HEK293T (cell line): Measurements from ENCODE around the gene GRM7.

Experiments used
- CTCF ChIA-PET: fragments of 350-600 bp; formaldehyde crosslinking; extraction: SDS; loops from one replicate; lab custom pipeline; 2021; ENCODE audit warnings: antibody characterized with exemption, inconsistent platforms; lab: Yijun Ruan, JAX
- POLR2A ChIA-PET: fragments of 350-600 bp; formaldehyde crosslinking; extraction: SDS; loops from one replicate; lab custom pipeline; 2020; ENCODE audit warnings: antibody characterized with exemption, inconsistent platforms; lab: Yijun Ruan, JAX
- DNase-seq: peaks from one replicate; pipeline ENCODE4 v3.0.0; 2012; ENCODE audit warnings: mixed read lengths; ENCODE audit errors: extremely low spot score
- ARNT ChIP-seq: fragments of 450-650 bp; IDR thresholded peaks from 2 replicates; pipeline ENCODE4 v1.6.1; 2017; ENCODE audit warnings: mild to moderate bottlenecking
- BHLHE40 ChIP-seq: fragments of 450-650 bp; IDR thresholded peaks from 2 replicates; pipeline ENCODE4 v1.6.1; 2016; ENCODE audit warnings: mild to moderate bottlenecking, moderate library complexity, borderline replicate concordance
- CTBP1 ChIP-seq: fragments of 450-650 bp; IDR thresholded peaks from 2 replicates; pipeline ENCODE4 v1.6.1; 2016; ENCODE audit warnings: borderline replicate concordance
- ELF4 ChIP-seq: fragments of 450-650 bp; IDR thresholded peaks from 2 replicates; pipeline ENCODE4 v1.6.1; 2017; ENCODE audit warnings: antibody characterized with exemption
- FOXA1 ChIP-seq: fragments of 450-650 bp; IDR thresholded peaks from 2 replicates; pipeline ENCODE4 v1.6.1; 2016; ENCODE audit warnings: mild to moderate bottlenecking
- FOXK2 ChIP-seq: fragments of 450-650 bp; IDR thresholded peaks from 2 replicates; pipeline ENCODE4 v1.6.1; 2016; ENCODE audit warnings: mild to moderate bottlenecking
- FOXM1 ChIP-seq: fragments of 450-650 bp; IDR thresholded peaks from 2 replicates; pipeline ENCODE4 v1.6.1; 2017; ENCODE audit warnings: mild to moderate bottlenecking, borderline replicate concordance
- HDGF ChIP-seq: fragments of 450-650 bp; IDR thresholded peaks from 2 replicates; pipeline ENCODE4 v1.6.1; 2017; ENCODE audit warnings: antibody characterized with exemption, borderline replicate concordance
- L3MBTL2 ChIP-seq: fragments of 450-650 bp; conservative IDR thresholded peaks from 2 replicates; pipeline ENCODE4 v1.6.1; 2016; ENCODE audit warnings: mild to moderate bottlenecking
- LEF1 ChIP-seq: fragments of 450-650 bp; IDR thresholded peaks from 2 replicates; pipeline ENCODE4 v1.6.1; 2017; ENCODE audit warnings: mild to moderate bottlenecking, borderline replicate concordance
- NFRKB ChIP-seq: fragments of 450-650 bp; IDR thresholded peaks from 2 replicates; pipeline ENCODE4 v1.6.1; 2016; ENCODE audit warnings: mild to moderate bottlenecking, moderate library complexity
- SP1 ChIP-seq: fragments of 450-650 bp; IDR thresholded peaks from 2 replicates; pipeline ENCODE4 v1.6.1; 2017
- SUZ12 ChIP-seq: fragments of 450-650 bp; IDR thresholded peaks from 2 replicates; pipeline ENCODE4 v1.6.1; 2016; ENCODE audit warnings: mild to moderate bottlenecking
- TARDBP ChIP-seq: fragments of 450-650 bp; IDR thresholded peaks from 2 replicates; pipeline ENCODE4 v1.6.1; 2016
- ZNF384 ChIP-seq: fragments of 450-650 bp; IDR thresholded peaks from 2 replicates; pipeline ENCODE4 v1.6.1; 2016
- TF ChIP-seq, protein P1 (sequence below): fragments of 450-650 bp; IDR thresholded peaks from 2 replicates; pipeline ENCODE4 v1.6.1; 2016

The GRM7 gene

DNA sequence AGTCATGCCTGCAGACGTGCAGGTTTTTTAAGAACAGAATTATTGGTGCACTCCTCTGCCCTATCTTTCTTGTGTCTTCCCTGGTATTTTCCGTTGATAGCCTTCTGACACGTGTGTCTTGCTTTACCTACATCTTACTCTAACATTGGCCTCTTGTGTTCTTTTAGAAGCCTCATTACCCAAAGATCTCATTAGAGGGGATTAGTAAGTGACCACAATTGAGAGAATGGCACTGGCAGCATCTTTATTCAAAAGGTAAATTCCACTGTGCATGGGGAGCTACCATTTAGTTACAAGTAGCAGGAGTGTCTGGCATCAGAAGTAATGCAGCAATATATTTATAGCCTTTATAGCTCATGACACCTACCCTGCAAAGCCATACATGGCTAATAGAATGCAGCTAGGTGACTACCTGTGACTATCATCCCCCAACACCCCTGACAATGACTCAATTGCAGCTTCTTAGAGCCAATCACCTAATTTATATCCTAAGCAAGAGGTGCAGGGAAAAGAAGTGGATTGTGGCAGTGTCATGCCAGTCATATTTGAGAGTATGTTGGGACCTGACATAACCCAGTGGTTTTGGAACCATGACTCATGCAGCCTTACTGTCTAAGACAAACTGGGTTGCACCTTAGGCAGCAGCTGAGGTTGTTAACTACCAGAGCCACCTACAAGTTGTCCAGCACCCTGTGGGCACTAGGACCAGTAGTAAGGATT is 164.8 kb downstream of the GRM7 start:
- no peak for TF ChIP-seq BHLHE40
- TF ChIP-seq ELF4: no peak
- no peak for DNase-seq
- CTCF ChIA-PET: no interaction called here
- POLR2A ChIA-PET: no interaction called here

DNA sequence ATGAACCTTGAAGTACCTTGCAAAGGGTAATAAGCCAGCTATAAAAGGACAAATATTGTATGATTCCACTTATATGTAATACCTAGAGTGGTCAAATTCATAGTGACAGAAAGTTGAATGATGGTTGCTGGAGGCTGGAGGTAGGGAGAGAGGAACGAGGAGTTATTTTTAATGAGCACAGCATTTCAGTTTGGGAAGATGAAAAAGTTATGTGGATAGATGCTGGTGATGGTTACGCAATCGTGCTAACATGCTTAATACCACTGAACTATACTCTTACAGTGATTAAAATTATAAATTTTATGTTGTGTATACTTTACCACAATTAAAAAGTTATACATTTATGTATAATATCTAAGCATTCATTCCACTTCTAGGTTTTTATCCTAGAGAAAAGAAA is 168.6 kb downstream of the GRM7 start:
- ChIA-PET CTCF (no interaction called here), POLR2A (no interaction called here)
- no peak for DNase-seq
- TF ChIP-seq NFRKB (no peak), LEF1 (no peak), FOXM1 (no peak), L3MBTL2 (no peak), SUZ12 (no peak), TARDBP (no peak)

DNA sequence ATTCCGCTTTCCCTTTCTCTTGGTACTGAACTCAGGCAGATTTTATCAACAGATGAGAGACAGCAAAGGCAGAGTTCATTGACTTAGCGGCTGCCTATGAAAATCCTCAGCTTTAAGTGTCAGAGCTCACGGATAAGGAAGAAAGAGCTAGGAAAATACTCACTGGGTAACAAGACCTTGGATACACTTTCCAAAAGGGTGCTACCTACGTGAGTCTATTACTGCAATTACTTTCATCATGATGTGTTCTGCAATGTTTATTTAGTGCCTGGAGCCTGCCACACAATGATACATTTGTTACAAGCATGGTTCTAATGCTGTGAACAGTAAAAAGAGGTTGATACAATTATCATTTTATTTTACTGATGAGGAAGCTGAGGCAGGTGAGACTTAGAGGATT is 177.5 kb downstream of the GRM7 start:
- ChIA-PET CTCF (no interaction called here), POLR2A (no interaction called here)
- TF ChIP-seq TARDBP: no peak
- TF ChIP-seq ELF4: no peak
- no peak for TF ChIP-seq L3MBTL2
- no peak for TF ChIP-seq NFRKB
- TF ChIP-seq, protein P1, sequence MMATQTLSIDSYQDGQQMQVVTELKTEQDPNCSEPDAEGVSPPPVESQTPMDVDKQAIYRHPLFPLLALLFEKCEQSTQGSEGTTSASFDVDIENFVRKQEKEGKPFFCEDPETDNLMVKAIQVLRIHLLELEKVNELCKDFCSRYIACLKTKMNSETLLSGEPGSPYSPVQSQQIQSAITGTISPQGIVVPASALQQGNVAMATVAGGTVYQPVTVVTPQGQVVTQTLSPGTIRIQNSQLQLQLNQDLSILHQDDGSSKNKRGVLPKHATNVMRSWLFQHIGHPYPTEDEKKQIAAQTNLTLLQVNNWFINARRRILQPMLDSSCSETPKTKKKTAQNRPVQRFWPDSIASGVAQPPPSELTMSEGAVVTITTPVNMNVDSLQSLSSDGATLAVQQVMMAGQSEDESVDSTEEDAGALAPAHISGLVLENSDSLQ: no peak
- no peak for TF ChIP-seq ZNF384
- TF ChIP-seq LEF1: no peak
- TF ChIP-seq SUZ12: no peak
- DNase-seq: no peak

DNA sequence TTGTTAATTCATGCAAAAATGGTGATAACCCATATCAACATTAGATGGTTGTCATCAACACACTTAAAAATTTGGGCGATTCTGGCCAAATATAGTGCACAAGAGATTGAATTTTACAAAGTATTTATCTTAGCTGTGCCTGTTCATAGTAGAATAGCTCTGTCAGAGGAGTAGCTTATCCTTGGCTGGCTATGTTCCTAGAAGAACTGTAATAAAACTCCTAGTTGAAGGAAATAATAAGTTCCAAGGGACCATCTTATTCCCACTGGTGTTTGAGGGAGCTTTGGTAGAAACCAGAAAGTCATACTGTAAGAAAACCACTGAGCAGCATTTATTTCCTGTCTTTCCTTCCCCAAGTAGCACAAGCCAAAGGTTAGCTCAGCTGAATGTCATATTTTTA is 201.8 kb downstream of the GRM7 start:
- no peak for DNase-seq
- ChIA-PET CTCF (interaction anchor here (0.6 kb wide), 1 partner anchor 9 kb away, joined by 3 read pairs; no protein-coding TSS in a partner anchor), POLR2A (no interaction called here)
- TF ChIP-seq SUZ12: no peak
- no peak for TF ChIP-seq SP1
- TF ChIP-seq L3MBTL2: no peak
- no peak for TF ChIP-seq TARDBP
- TF ChIP-seq, protein P1: no peak
- TF ChIP-seq NFRKB: no peak
- TF ChIP-seq ZNF384: no peak
- TF ChIP-seq ARNT: no peak
- no peak for TF ChIP-seq FOXK2
- no peak for TF ChIP-seq FOXA1
- TF ChIP-seq FOXM1: no peak
- no peak for TF ChIP-seq CTBP1
- TF ChIP-seq BHLHE40: no peak
- TF ChIP-seq ELF4: no peak

DNA sequence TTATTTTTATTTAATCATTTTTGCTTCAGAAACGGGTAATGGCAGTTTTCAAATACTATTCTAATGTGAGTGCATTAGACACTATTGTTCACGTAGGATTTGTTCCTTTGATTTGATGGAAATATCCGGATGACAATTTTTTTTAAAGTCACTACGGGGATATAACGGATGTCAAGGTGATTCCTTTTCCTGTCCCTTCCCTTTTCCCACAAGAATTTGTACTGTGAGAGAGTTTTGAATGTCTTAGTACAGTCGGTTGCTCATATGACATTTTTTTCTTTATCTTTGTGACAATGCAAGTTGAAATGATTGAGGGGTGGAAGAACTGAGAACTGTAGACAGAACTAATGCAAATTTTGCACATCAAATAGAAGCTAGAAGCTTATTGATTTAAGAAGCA is 209.5 kb downstream of the GRM7 start:
- POLR2A ChIA-PET: no interaction called here
- no peak for DNase-seq
- TF ChIP-seq BHLHE40 (no peak), HDGF (no peak), L3MBTL2 (no peak), NFRKB (no peak), FOXM1 (no peak)
- CTCF ChIA-PET: no interaction called here

DNA sequence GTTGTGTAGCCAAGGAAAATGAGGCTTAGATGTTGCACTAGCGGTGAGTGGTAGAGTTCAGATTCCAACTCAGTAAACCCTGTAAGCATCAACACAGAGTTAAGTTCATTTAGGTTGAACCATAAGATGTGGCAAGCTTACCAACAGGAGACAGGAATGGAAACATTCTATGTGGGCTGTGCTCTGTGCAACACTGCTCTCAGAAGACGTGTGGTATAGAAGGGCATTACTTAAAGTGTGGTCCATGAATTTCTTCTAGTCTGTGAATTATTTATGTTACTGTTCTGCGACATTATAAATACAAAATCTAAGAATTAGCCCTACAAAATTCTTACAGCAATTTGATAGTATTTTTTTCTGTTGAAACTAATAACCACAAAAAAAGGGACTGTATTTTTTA is 213.3 kb downstream of the GRM7 start:
- ChIA-PET CTCF (no interaction called here), POLR2A (no interaction called here)
- DNase-seq: no peak
- TF ChIP-seq FOXK2 (no peak), TARDBP (no peak), HDGF (no peak), NFRKB (no peak), ELF4 (no peak), BHLHE40 (no peak), FOXM1 (no peak), SUZ12 (no peak), ZNF384 (no peak), SP1 (no peak), L3MBTL2 (no peak), FOXA1 (no peak)
- TF ChIP-seq, protein P1: no peak

DNA sequence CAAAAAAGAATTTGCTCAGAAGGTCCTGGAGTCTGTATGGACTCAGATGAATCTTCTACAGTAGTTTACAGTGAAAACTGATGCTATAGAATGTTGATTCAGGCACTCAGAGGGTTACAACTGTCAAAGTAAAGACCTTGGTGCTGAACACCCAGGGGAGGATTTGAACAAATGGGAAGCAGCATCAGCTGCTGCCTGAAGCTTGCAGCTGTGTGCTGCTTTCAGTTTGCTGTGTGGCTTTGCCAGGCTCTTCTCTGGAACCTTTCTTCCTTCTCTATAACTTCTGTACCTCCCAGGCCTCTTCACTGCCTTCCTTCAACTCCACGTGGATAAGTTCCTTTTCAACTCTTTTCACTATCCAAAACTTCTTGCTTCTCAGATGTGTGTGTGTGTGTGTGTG is 214.2 kb downstream of the GRM7 start:
- ChIA-PET CTCF (no interaction called here), POLR2A (no interaction called here)
- no peak for TF ChIP-seq HDGF
- TF ChIP-seq ELF4: no peak
- TF ChIP-seq ZNF384: no peak
- no peak for TF ChIP-seq L3MBTL2
- TF ChIP-seq FOXM1: no peak
- TF ChIP-seq SUZ12: no peak
- TF ChIP-seq BHLHE40: no peak
- TF ChIP-seq LEF1: no peak
- TF ChIP-seq FOXK2: no peak
- no peak for TF ChIP-seq TARDBP
- TF ChIP-seq NFRKB: no peak
- TF ChIP-seq FOXA1: no peak
- DNase-seq: no peak
